Activated effector memory CD4-positive, alpha-beta T cell treated with anti-CD3 and anti-CD28 coated beads, Interleukin-2, amount 50 U/mL, for 16 hours (primary cell): ENCODE measurements around the gene ISG20.
"Not testable (repeated sequence)": the region's sequence is repeated elsewhere in the genome, so short reads cannot be mapped to it uniquely, and the experiment has no call there.

ENCODE experiments used
- DNase-seq: peaks from one replicate; pipeline ENCODE4 v3.0.0-alpha.2; 2020

The ISG20 gene

GRCh38 chr15:88637436-88637835, 1.4 kb upstream of the ISG20 start:
- DNase-seq, result peak; percentile 61

- no peak for DNase-seq
These were observed 783 bp upstream of the ISG20 start for GRCh38 chr15:88637841-88638625.

GRCh38 chr15:88641959-88642452, 3.2 kb downstream of the ISG20 start:
- no peak for DNase-seq

- not testable (repeated sequence) for DNase-seq
These were observed 3.7 kb downstream of the ISG20 start for GRCh38 chr15:88642514-88642913.

- no peak for DNase-seq
These were observed 5.9 kb downstream of the ISG20 start for GRCh38 chr15:88644741-88645140.

GRCh38 chr15:88645171-88646087, 6.6 kb downstream of the ISG20 start:
- DNase-seq, result no peak

- no peak for DNase-seq
These were observed 7.2 kb downstream of the ISG20 start for GRCh38 chr15:88646088-88646405.

- no peak for DNase-seq
These were observed 8.1 kb downstream of the ISG20 start for GRCh38 chr15:88646951-88647350.

- no peak for DNase-seq
These were observed 8.7 kb downstream of the ISG20 start for GRCh38 chr15:88647351-88648105.

GRCh38 chr15:88648357-88649214, 9.8 kb downstream of the ISG20 start:
- DNase-seq, result peak; percentile 75

GRCh38 chr15:88649286-88649733, 10.5 kb downstream of the ISG20 start:
- peak; percentile 90 for DNase-seq

GRCh38 chr15:88649753-88650551, 11.1 kb downstream of the ISG20 start:
- no peak for DNase-seq

GRCh38 chr15:88650556-88650955, 11.7 kb downstream of the ISG20 start:
- no peak for DNase-seq

GRCh38 chr15:88651136-88651732, 12.4 kb downstream of the ISG20 start:
- no peak for DNase-seq

GRCh38 chr15:88651971-88652370, 13.2 kb downstream of the ISG20 start:
- DNase-seq, result no peak

- no peak for DNase-seq
These were observed 13.8 kb downstream of the ISG20 start for GRCh38 chr15:88652456-88653199.

GRCh38 chr15:88653200-88654064, 14.6 kb downstream of the ISG20 start:
- DNase-seq, result no peak

- no peak for DNase-seq
These were observed 15.8 kb downstream of the ISG20 start for GRCh38 chr15:88654430-88655102.
